GM12865 (cell line): ENCODE measurements around the gene GATAD2B.

Source experiments
- DNase-seq: peaks from one replicate; pipeline ENCODE4 v3.0.0; 2010; ENCODE audit warnings: low read depth
- H3K4me3 ChIP-seq: 2 replicates; pipeline ENCODE4 v1.5.1; 2011; ENCODE audit warnings: mild to moderate bottlenecking, low read depth, low read length, control low read depth
- TF ChIP-seq, protein P1 (sequence below): IDR thresholded peaks from 2 replicates; pipeline ENCODE4 v1.5.1; 2011; ENCODE audit warnings: low read length, control low read depth, low read depth, inconsistent platforms; ENCODE audit not compliant: insufficient read depth; ENCODE audit errors: missing control alignments

Gene GATAD2B

DNA sequence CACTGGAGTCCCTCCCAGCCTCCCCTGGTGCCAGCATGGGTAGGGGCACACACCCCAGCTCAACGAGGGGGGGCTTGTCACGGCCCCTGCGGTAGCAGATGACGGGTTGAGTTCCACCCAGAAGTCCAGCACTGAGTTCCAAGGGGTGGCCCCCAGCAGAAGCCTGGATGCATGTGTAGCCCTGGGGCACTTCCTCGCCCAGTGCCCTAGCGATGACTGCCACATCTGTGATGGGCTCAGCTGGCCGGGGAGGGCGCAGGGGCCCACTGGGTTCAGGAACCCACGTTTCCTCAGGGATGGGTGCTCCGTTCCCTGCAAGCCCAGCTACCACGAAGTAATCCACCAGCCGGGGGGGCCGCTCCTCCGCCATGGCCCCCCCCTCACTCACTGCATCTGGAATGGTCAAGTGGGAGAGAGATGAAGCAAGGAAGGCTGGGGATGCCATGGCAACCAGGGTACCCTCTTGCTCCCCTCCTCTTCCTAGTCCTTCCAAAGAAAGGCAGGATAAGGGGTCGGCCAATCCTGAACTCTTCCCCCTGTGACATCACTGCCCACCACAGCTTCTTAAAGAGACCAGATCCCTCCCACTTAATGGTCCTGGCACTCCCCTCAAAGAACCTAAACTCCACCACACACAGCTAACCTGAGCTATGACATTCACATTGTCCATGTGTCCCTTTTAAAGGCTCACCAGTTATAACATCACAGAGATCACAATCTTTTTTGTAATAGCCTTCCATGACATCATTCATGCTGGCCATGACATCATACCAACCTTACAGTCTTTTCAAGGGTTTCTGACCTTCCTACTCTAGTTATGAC is 21.4 kb upstream of the GATAD2B start:
- TF ChIP-seq, protein P1, sequence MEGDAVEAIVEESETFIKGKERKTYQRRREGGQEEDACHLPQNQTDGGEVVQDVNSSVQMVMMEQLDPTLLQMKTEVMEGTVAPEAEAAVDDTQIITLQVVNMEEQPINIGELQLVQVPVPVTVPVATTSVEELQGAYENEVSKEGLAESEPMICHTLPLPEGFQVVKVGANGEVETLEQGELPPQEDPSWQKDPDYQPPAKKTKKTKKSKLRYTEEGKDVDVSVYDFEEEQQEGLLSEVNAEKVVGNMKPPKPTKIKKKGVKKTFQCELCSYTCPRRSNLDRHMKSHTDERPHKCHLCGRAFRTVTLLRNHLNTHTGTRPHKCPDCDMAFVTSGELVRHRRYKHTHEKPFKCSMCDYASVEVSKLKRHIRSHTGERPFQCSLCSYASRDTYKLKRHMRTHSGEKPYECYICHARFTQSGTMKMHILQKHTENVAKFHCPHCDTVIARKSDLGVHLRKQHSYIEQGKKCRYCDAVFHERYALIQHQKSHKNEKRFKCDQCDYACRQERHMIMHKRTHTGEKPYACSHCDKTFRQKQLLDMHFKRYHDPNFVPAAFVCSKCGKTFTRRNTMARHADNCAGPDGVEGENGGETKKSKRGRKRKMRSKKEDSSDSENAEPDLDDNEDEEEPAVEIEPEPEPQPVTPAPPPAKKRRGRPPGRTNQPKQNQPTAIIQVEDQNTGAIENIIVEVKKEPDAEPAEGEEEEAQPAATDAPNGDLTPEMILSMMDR, result no peak
- H3K4me3 ChIP-seq, result peak overlapping the region; percentile 95
- DNase-seq, result no peak

DNA sequence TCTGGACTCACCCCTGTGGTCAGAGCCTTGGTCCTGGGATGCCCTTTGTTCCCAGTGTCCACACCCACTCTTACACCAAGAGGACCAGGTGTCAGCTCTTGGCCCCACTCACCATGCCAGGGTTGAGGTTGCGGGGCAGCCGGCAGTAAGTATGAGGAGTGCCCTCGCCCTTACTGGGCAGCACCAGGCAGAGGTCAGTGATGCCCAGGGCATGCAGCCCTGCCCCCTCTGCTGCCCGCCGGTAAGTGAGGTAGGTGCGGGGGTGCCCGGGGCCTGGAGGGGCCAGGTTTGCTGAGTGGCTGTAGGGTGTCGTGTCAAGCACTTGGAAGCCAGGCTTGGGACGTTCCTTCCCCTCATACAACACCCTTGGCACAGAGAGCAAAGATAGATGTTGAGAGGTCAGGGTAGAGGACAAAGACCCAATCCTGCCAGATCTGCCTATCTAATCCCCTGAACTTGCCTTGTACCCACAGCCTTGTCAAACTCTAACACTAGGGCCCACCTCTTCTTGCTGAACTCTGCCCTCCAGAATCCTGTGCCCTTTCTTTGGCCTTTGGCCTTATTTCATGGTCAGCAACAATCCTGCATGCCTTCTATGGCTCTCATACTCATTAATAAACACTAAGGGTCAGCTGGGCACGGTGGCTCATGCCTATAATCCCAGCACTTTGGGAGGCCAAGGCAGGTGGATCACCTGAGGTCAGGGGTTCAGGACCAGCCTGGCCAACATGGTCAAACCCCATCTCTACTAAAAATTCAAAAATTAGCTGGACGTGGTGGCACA is 20.2 kb upstream of the GATAD2B start:
- DNase-seq, result no peak
- TF ChIP-seq, protein P1, result no peak
- no peak overlapping the region for H3K4me3 ChIP-seq

- TF ChIP-seq, protein P1, result no peak
Measured at GRCh38 chr1:153941826-153942725, 19.3 kb upstream of the GATAD2B start.

DNA sequence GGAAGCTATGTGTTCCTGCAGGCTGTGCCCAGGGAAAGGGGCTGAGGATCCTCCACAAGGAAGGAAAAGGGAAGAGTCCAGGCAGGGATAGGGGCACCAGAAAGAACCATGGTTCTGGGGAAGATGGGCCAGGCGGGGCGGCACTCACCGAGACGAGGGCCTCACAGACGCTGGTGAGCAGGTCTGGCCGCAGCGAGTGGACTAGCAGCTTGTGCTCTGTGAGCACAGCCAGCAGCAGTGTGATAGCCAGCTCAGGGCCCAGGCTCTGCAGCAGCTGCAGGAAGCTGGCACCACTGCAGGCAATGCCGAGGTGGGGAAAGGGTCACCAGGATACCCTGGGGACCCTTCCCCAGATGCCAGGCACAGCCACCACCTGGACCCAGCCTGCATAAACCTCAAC is 18.0 kb upstream of the GATAD2B start:
- TF ChIP-seq, protein P1, result no peak
- H3K4me3 ChIP-seq, result no peak overlapping the region
- no peak for DNase-seq

More at GRCh38 chr1:153941826-153942725, 19.3 kb upstream of the GATAD2B start:
- H3K4me3 ChIP-seq, result no peak overlapping the region
- DNase-seq, result no peak

- DNase-seq, result no peak
- H3K4me3 ChIP-seq, result no peak overlapping the region
- TF ChIP-seq, protein P1, result no peak
Measured at GRCh38 chr1:153939476-153939875, 16.7 kb upstream of the GATAD2B start.

DNA sequence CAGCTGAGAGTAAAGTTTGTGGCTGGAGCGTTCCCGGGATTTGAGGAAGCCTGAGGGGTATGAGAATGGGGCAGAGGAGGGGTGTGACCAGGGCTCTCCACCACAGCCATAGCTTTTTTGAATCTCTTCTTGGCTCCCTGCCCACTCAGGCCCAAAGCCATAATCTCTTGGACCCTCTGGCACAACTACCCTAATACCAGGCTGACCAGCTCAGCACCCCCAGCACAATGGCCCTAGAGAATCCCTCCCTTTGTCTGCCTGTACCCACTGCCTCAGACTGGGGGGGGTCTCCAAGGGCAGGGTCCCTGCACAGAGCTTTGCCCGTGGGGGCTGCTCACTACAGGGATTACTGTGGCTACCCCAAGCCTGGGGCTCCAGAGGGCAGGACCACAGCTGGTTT is 16.2 kb upstream of the GATAD2B start:
- no peak for DNase-seq
- no peak overlapping the region for H3K4me3 ChIP-seq
- TF ChIP-seq, protein P1, result no peak
